ENCODE results near the gene WRAP73.

Gene WRAP73

DNA sequence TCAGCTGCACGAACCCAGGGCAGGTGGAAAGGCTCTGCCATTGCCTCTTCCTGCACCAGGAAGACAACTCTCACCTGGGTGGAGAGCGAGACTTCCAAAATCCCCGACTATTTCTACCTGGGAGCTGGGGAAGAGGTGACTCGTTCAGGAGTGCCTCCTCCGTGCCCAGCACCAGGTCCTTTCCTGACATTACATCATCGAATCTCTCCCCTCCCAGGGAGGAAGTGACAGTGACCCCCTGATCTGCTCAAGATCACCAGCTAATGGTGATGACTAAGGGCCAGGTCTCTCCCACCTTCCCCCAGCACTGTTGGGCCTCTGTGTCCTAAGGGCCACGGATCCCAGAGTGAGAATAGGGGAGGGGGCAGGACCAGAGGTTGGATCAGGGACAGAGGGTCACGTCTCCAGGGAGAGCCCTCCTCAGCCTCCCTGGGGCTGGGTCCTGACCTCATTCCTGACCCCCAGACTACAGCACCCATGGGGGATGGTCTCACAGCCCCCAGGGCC is 45.4 kb downstream of the WRAP73 start:
- no peaks in the 10 kb centered on the region for H3F3A ChIP-seq (ENCODE audit: insufficient read depth)
- H3K27ac ChIP-seq (ENCODE audit: low read depth, low read length): no peak overlapping the region
- H4K20me1 ChIP-seq (ENCODE audit: low read depth, low read length): no peaks in the 10 kb centered on the region
- no peaks in the 10 kb centered on the region for H3K9me3 ChIP-seq (ENCODE audit: insufficient read depth, low read length)
- H3K36me3 ChIP-seq (ENCODE audit: low read length): no peaks in the 10 kb centered on the region
- H3K79me2 ChIP-seq (ENCODE audit: insufficient read depth, low read length): no peaks in the 10 kb centered on the region
- H3K4me3 ChIP-seq (ENCODE audit: insufficient read depth, low read length, poor library complexity, severe bottlenecking): no peak overlapping the region
- no peak overlapping the region for H2AFZ ChIP-seq (ENCODE audit: low read depth, low read length, severe bottlenecking)
- no peak for TF ChIP-seq EZH2phosphoT487 (conservative IDR thresholded peaks at IDR 0.05; ENCODE audit: low read length)
- TF ChIP-seq, protein P1, sequence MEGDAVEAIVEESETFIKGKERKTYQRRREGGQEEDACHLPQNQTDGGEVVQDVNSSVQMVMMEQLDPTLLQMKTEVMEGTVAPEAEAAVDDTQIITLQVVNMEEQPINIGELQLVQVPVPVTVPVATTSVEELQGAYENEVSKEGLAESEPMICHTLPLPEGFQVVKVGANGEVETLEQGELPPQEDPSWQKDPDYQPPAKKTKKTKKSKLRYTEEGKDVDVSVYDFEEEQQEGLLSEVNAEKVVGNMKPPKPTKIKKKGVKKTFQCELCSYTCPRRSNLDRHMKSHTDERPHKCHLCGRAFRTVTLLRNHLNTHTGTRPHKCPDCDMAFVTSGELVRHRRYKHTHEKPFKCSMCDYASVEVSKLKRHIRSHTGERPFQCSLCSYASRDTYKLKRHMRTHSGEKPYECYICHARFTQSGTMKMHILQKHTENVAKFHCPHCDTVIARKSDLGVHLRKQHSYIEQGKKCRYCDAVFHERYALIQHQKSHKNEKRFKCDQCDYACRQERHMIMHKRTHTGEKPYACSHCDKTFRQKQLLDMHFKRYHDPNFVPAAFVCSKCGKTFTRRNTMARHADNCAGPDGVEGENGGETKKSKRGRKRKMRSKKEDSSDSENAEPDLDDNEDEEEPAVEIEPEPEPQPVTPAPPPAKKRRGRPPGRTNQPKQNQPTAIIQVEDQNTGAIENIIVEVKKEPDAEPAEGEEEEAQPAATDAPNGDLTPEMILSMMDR (IDR thresholded peaks at IDR 0.05; ENCODE audit: insufficient read depth, low read length, poor library complexity, severe bottlenecking): no peak
- H3K9me2 ChIP-seq (replicated peaks; ENCODE audit: insufficient read depth, low read length): no peaks in the 10 kb centered on the region
- H3K9ac ChIP-seq (ENCODE audit: low read length): no peak overlapping the region
- H3K4me2 ChIP-seq (ENCODE audit: low read depth, low read length, poor library complexity, severe bottlenecking): no peak overlapping the region
- no peaks in the 10 kb centered on the region for H3K27me3 ChIP-seq (ENCODE audit: low read length)

DNA sequence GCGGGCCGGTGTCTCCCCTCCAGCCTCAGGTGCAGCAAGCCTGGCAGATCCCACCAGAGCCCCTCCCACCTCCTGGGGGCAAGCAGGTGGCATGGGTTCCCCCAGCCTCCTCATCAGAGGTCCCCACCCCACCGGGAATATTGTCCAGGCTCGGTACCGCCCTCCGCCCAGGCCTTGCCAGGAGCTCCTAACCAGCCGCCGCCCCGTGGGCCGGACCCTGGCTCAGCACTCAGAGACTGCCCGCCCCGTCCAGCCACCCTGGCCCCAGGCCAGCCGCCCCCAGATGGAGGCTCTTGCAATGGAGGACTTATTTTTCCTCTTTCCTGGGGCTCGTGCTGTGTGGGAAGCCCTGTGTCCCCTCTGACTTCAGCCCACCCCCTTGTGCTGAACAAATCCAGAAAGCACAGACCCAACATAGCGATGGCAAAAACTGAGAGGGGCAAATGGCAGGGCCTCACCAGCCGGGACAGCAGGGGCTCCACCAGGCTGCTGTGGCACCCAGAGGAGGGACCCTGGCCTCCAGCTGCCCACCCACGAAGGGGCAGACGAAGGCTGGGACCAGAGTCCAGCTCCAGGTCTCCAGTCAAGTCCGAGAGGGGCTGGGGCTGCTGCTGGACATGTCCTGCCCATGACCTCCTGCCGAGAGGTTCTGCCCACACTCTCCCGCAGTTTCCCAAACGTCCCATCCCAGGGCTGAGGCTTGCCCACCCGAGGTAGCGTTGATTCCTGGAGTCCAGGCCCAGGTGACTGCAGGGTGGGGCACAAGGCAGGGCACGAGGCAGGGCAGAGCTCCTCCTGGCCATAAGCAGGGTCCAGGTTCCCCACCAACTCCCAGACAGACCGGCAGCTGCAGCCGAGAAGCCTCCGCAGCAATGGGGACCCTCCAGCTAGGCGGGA is 46.1 kb downstream of the WRAP73 start:
- Histone ChIP-seq H4K20me1 (ENCODE audit: low read depth, low read length) (no peaks in the 10 kb centered on the region), H3K27ac (ENCODE audit: low read depth, low read length) (no peak overlapping the region), H3K9ac (ENCODE audit: low read length) (no peak overlapping the region), H3K27me3 (ENCODE audit: low read length) (no peaks in the 10 kb centered on the region), H3F3A (ENCODE audit: insufficient read depth) (no peaks in the 10 kb centered on the region), H3K79me2 (ENCODE audit: insufficient read depth, low read length) (no peaks in the 10 kb centered on the region), H3K4me3 (ENCODE audit: insufficient read depth, low read length, poor library complexity, severe bottlenecking) (no peak overlapping the region), H3K9me3 (ENCODE audit: insufficient read depth, low read length) (no peaks in the 10 kb centered on the region), H3K9me2 (replicated peaks; ENCODE audit: insufficient read depth, low read length) (no peaks in the 10 kb centered on the region), H3K36me3 (ENCODE audit: low read length) (no peaks in the 10 kb centered on the region), H3K4me2 (ENCODE audit: low read depth, low read length, poor library complexity, severe bottlenecking) (no peak overlapping the region), H2AFZ (ENCODE audit: low read depth, low read length, severe bottlenecking) (no peak overlapping the region)
- TF ChIP-seq, protein P1 (IDR thresholded peaks at IDR 0.05; ENCODE audit: insufficient read depth, low read length, poor library complexity, severe bottlenecking): no peak
- no peak for TF ChIP-seq EZH2phosphoT487 (conservative IDR thresholded peaks at IDR 0.05; ENCODE audit: low read length)

DNA sequence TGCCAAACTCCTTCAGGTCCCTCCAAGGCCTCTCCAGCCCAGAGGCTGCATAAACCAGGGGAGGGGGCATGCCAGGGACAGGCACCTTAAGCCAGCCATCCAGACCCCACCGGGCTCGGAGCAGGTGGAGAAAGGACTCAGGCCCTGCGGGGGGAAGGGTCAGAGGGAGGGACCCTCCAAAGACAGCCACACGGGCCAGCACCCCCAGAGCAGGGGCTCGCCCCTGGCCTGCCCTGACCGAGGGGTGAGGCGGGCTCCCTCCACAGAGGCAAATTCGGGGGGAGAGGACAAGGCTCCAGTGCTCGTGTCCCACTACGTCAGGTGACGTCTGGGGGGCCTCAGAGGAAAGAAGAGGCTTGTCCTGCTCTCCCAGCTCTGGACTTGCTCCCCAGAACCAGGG is 46.7 kb downstream of the WRAP73 start:
- H3K27me3 ChIP-seq (ENCODE audit: low read length): no peaks in the 10 kb centered on the region
- no peak overlapping the region for H3K4me2 ChIP-seq (ENCODE audit: low read depth, low read length, poor library complexity, severe bottlenecking)
- H3K9ac ChIP-seq (ENCODE audit: low read length): no peak overlapping the region
- no peak overlapping the region for H3K27ac ChIP-seq (ENCODE audit: low read depth, low read length)
- no peaks in the 10 kb centered on the region for H3K36me3 ChIP-seq (ENCODE audit: low read length)
- H3F3A ChIP-seq (ENCODE audit: insufficient read depth): no peaks in the 10 kb centered on the region
- H3K79me2 ChIP-seq (ENCODE audit: insufficient read depth, low read length): no peaks in the 10 kb centered on the region
- H2AFZ ChIP-seq (ENCODE audit: low read depth, low read length, severe bottlenecking): no peak overlapping the region
- H3K9me2 ChIP-seq (replicated peaks; ENCODE audit: insufficient read depth, low read length): no peaks in the 10 kb centered on the region
- no peak overlapping the region for H3K4me3 ChIP-seq (ENCODE audit: insufficient read depth, low read length, poor library complexity, severe bottlenecking)
- no peaks in the 10 kb centered on the region for H3K9me3 ChIP-seq (ENCODE audit: insufficient read depth, low read length)
- TF ChIP-seq, protein P1 (IDR thresholded peaks at IDR 0.05; ENCODE audit: insufficient read depth, low read length, poor library complexity, severe bottlenecking): no peak
- no peak for TF ChIP-seq EZH2phosphoT487 (conservative IDR thresholded peaks at IDR 0.05; ENCODE audit: low read length)
- H4K20me1 ChIP-seq (ENCODE audit: low read depth, low read length): no peaks in the 10 kb centered on the region
